ENCODE results near the gene REXO4.

REXO4 gene

DNA sequence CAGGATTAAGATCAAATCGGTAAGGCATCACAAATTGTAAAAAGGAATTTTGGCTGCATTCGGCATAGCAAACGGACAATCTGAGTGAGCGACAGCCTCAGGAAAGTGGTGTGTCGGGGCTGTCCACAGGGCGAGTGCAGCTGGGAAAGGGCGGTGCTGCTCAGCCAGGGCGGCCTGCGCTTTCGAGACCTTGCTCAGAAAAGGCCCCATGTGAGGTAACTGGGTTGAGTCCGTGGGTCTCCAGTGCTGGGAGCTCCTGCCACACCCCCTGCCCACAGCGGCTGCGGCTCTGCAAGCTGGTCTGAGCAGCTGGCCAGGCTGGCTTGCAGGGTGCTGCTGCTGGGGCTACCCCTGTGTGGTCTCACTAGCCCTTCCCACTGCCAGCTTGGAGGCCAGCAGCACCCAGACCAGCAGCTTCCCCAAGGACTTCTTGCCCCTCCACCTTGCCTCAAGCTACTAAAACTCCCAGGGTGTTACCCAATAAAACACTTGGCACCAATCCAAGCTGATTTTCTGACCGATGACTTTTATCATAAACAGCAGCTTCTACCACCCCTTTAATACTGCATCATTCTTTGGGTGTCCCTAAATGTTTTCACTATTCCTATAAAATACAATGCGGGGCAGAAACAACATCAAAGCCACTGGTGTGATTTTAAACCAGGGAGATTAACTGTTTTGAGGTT lies 55.3 kb downstream of the REXO4 start:
- no peak for DNase-seq

DNA sequence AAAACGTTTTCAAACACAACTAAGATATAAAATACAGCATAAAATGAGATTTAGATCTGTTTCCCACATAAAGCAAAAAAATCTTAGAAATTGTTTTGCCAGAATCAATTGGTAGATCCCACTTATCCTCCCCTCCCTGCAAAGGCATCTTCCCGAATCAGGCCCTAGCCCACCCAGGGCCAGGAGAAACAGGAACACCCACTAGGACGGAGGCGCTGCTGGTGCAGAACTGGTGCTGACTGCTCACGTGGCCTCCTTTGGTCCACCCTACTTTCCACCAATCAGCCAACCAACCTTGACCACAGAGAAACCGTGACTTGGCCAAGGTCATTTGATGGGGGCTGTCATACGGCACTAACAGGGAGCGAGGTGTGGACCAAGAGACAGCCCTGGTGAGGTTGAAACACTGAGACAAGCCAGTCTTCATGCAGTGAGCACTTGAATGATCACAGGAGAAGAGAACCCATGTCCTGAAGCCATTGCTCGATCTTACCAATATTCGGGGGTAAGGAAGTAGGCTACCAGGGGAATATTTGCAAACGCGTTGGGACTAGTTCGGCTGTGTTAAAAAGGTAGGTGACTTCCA lies 56.2 kb downstream of the REXO4 start:
- DNase-seq = no peak

DNA sequence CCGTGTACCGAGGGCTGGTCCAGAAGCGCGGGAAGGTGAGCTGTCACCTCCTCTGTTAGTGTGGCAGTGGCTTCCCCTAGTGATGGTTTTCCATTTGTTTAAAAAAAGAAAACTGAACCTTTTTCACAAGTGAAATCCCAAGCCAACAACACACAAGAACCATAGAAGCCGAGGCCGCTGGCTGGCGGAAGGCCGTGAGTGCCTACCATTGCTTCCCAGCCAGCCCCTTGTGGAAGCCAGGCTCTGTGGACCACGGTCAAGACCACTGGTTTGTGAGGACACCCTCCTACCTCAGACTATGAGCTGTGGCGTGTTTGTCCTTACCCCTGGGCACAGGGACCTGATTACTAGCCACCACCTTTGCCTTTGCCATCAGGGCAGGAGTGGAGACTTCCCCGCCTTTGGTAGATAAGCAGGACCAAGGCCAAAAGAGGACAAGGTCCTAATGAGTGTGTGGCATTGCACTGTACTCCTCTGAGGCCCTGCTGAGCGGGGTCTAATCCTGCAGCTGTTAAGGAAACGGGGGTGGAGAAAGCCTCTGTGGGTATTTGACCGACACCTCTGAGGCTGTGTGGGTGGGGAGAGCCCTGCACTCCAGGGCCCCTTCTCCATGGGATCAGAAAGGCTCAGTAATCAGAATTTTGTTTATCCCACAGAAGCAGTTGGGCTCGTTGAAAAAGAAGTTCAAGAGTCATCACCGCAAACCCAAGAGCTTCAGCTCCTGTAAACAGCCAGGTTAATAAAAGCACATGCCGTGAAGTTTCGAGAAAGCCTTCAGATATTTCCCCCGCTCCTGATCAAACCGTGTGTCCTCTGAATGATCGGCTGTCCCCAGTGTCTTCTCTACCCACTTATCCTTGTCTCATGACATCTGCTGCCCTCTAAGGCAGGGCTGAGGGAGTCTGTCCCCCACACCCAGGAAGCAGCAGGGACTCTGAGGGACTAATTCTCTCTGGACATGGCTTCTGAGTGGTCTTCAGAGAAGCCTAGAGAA lies 57.1 kb downstream of the REXO4 start:
- DNase-seq = no peak

DNA sequence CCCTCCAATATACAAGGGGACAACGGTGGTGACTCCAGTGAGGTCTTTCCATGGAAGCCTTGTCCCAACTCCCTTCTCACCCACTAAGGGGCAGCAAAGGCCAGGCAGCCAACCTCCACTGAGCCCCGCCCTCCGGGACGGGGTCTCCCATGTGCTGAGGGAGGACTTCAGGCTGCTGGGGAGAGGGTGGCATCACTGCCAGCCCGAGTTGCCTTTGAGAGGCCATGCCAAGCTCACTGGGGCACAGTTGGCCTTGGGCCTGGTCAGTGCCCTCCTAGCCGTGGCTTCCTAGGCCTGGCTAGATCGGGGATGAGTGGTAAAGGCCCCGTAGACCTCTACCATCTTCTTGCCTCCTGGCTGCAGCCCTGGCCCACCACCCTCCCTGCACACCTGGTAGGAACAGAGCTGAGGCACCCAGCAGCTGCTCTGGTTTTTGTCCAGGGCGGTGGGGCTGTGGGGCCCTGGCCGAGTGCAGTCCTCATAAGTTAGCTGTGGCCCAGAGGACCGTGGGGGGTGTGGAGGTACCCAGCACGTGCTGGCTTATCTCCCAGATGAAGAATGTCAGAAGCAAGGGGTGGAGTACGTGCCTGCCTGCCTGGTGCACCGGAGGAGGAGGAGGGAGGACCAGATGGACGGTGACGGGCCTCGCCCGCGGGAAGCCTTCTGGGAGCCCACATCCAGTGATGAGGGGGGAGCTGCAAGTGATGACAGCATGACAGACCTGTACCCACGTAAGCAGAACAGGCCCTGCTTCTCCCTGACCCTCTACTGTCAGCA lies 58.2 kb downstream of the REXO4 start:
- no peak for DNase-seq

DNA sequence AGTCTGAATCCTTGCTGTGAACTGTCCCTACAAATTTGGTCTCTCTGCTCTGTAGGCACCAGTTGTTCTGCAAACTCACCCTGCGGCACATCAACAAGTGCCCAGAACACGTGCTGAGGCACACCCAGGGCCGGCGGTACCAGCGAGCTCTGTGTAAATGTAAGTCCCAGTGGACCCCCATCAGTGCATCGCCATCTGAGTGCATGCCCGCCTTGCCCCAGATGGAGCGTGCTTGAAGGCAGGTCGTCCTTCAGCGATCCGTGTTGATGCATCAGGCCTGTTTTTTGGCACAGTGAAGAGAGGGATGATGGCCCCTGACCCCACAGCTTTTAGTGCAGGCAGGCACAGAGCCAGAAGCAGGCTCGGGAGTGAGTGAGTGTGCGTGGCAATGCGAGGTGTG lies 60.2 kb downstream of the REXO4 start:
- DNase-seq = no peak

DNA sequence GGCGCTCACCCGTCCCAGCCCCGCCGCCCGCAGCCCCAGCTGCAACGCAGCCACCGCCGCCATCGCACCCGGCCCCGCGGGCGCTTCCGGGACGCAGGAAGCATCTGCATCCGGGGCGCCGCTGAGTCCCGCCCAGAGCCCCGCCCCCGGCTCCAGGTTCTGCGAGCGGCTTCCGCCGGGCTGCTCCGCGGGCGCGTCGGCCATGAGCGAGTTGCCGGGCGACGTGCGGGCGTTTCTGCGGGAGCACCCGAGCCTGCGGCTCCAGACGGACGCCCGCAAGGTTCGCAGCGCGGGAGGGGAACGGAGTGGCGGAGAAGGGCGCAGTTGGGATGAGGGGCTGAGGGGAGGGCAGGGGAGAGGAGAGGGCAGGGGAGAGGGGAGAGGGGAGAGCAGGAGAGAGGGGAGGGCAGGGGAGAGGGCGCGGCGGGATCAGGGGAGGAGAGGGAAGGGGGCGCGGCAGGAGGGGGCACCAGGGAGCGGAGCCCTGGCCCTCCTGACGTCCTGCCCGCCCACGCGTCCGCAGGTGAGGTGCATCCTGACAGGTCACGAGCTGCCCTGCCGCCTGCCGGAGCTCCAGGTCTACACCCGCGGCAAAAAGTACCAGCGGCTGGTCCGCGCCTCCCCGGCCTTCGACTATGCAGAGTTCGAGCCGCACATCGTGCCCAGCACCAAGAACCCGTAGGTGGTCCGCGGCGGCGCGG lies 61.3 kb downstream of the REXO4 start, which contains the start of the genes SURF1 and SURF2:
Gene SURF1 (minus strand): TSS at position 97 of the 701 bp plus-strand sequence. CDS start 34 bp downstream, at position 63.
Gene SURF2 (plus strand): TSS at position 160 of the 701 bp plus-strand sequence. CDS start 43 bp downstream, at position 203.
- DNase-seq = peak; percentile 61
